MM.1S (cell line): ENCODE data around the gene AKAP6.

ENCODE experiments used
- EZH2 ChIP-seq: fragments of 300-600 bp; sonication (generic); optimal IDR thresholded peaks from 2 replicates; pipeline ENCODE3; 2017; ENCODE audit warnings: low read depth, mild to moderate bottlenecking, antibody characterized with exemption, low read length, mixed read lengths
- TF ChIP-seq, protein P1 (sequence below): fragments of 300-600 bp; sonication (generic); IDR thresholded peaks from 2 replicates; pipeline ENCODE4 v1.5.1; 2016; ENCODE audit warnings: antibody characterized with exemption, low read length, mixed read lengths

- TF ChIP-seq, protein P1, sequence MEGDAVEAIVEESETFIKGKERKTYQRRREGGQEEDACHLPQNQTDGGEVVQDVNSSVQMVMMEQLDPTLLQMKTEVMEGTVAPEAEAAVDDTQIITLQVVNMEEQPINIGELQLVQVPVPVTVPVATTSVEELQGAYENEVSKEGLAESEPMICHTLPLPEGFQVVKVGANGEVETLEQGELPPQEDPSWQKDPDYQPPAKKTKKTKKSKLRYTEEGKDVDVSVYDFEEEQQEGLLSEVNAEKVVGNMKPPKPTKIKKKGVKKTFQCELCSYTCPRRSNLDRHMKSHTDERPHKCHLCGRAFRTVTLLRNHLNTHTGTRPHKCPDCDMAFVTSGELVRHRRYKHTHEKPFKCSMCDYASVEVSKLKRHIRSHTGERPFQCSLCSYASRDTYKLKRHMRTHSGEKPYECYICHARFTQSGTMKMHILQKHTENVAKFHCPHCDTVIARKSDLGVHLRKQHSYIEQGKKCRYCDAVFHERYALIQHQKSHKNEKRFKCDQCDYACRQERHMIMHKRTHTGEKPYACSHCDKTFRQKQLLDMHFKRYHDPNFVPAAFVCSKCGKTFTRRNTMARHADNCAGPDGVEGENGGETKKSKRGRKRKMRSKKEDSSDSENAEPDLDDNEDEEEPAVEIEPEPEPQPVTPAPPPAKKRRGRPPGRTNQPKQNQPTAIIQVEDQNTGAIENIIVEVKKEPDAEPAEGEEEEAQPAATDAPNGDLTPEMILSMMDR: no peak
- TF ChIP-seq EZH2: no peak
These were observed 235.5 kb downstream of the AKAP6 start for GRCh38 chr14:32564596-32564995.
